Left forelimb (tissue), 1 donor: Measurements from ENCODE around the gene MFSD6.
A peak's percentile ranks its signal among the peaks of the same experiment; 100 is the strongest.
"Not testable (repeated sequence)": the region's sequence is repeated elsewhere in the genome, so short reads cannot be mapped to it uniquely, and the experiment has no call there.

Experiments
- DNase-seq: peaks from one replicate; pipeline ENCODE4 v3.0.0-alpha.2; 2018; ENCODE audit warnings: low spot score

The MFSD6 gene

GRCh38 chr2:190407662-190408537, at the start of gene MFSD6:
TSS of gene MFSD6 (plus strand) at chr2:190408355. CDS start at chr2:190436030, 27,675 bp downstream.
- DNase-seq, result peak; percentile 66

- not testable (repeated sequence) for DNase-seq
Observed at GRCh38 chr2:190358655-190359448, 49.3 kb upstream of the MFSD6 start.

- no peak for DNase-seq
Observed at GRCh38 chr2:190360561-190360960, 47.6 kb upstream of the MFSD6 start.

GRCh38 chr2:190360965-190361364, 47.2 kb upstream of the MFSD6 start:
- DNase-seq, result no peak

GRCh38 chr2:190361572-190361971, 46.6 kb upstream of the MFSD6 start:
- no peak for DNase-seq

- no peak for DNase-seq
Observed at GRCh38 chr2:190362894-190363293, 45.3 kb upstream of the MFSD6 start.

GRCh38 chr2:190365499-190366204, 42.5 kb upstream of the MFSD6 start:
- no peak for DNase-seq

- no peak for DNase-seq
Observed at GRCh38 chr2:190366248-190366753, 41.9 kb upstream of the MFSD6 start.

GRCh38 chr2:190367091-190367490, 41.1 kb upstream of the MFSD6 start:
- no peak for DNase-seq

- no peak for DNase-seq
Observed at GRCh38 chr2:190369635-190370034, 38.5 kb upstream of the MFSD6 start.

GRCh38 chr2:190376083-190376482, 32.1 kb upstream of the MFSD6 start:
- DNase-seq, result no peak

GRCh38 chr2:190376591-190377245, 31.4 kb upstream of the MFSD6 start:
- DNase-seq, result no peak

GRCh38 chr2:190378880-190379237, 29.3 kb upstream of the MFSD6 start:
- no peak for DNase-seq

- peak; percentile 72 for DNase-seq
Observed at GRCh38 chr2:190379249-190379964, 28.7 kb upstream of the MFSD6 start.

GRCh38 chr2:190380962-190381412, 27.2 kb upstream of the MFSD6 start:
- DNase-seq, result no peak

GRCh38 chr2:190382851-190383250, 25.3 kb upstream of the MFSD6 start:
- DNase-seq, result no peak

- DNase-seq, result no peak
Observed at GRCh38 chr2:190387422-190387821, 20.7 kb upstream of the MFSD6 start.

- DNase-seq, result no peak
Observed at GRCh38 chr2:190396271-190396670, 11.9 kb upstream of the MFSD6 start.

GRCh38 chr2:190402986-190403603, 5.1 kb upstream of the MFSD6 start:
- DNase-seq, result no peak

- no peak for DNase-seq
Observed at GRCh38 chr2:190404487-190404886, 3.7 kb upstream of the MFSD6 start.

GRCh38 chr2:190405070-190405469, 3.1 kb upstream of the MFSD6 start:
- no peak for DNase-seq
